ENCODE measurements around the gene BTNL3. TPM values are rescaled to one million over a fixed set of nuclear protein-coding genes. Genes with fewer than 3 reads are reported as not detected.

BTNL3 gene
- polyA plus RNA-seq, 1 of the 3 experiments (the other 2 are of a cell fraction): not detected

GRCh38 chr5:181044093-181044599 lies 55.5 kb downstream of the BTNL3 start:
- Histone ChIP-seq H3K9ac (no peak overlapping the region), H3K36me3 (replicated peaks in 1 of 2; ENCODE audit: control insufficient read depth in 1 of 2, insufficient read depth in 2 of 2, low read length in 1 of 2) (no peaks in the 10 kb centered on the region), H3K4me1 (ENCODE audit: control insufficient read depth in 1 of 2, insufficient read depth in 2 of 2, low read depth in 1 of 2, low read length in 1 of 2) (no peaks in the 10 kb centered on the region), H3K79me2 (ENCODE audit: insufficient read depth) (no peaks in the 10 kb centered on the region), H3K4me2 (no peak overlapping the region), H3K9me3 (no peaks in the 10 kb centered on the region), H3K27me3 (ENCODE audit: insufficient read depth) (peaks cover 53% of the 10 kb centered on the region), H4K20me1 (ENCODE audit: insufficient read depth) (no peaks in the 10 kb centered on the region), H2AFZ (ENCODE audit: low read depth) (no peak overlapping the region), H3K9me2 (no peaks in the 10 kb centered on the region), H3F3A (replicated peaks; ENCODE audit: insufficient read depth) (no peaks in the 10 kb centered on the region), H3K27ac (ENCODE audit: low read depth in 2 of 2, low read length in 1 of 2) (no peak overlapping the region), H3K4me3 (ENCODE audit: low read depth in 2 of 2, low read length in 1 of 2) (no peak overlapping the region)
- WGBS (ENCODE audit: low lambda C conversion rate): 4% methylated on average over 10 of the region's 10 CpGs
- POLR2A ChIA-PET: no interaction called here
- no peak for DNase-seq
- CTCF ChIA-PET: no interaction called here
- TF ChIP-seq CHD2 (IDR thresholded peaks at IDR 0.05; ENCODE audit: low read length, partially characterized antibody) (no peak), TCF12 (IDR thresholded peaks at IDR 0.05) (no peak), MAX (IDR thresholded peaks at IDR 0.05; ENCODE audit: low read depth) (no peak), CTCF (IDR thresholded peaks at IDR 0.05) (no peak), SIN3A (IDR thresholded peaks at IDR 0.05; ENCODE audit: borderline replicate concordance, low read depth, low read length) (no peak), NRF1 (IDR thresholded peaks at IDR 0.05; ENCODE audit: low read depth, low read length) (no peak), RCOR1 (IDR thresholded peaks at IDR 0.05; ENCODE audit: low read length) (no peak), SMC3 (IDR thresholded peaks at IDR 0.05; ENCODE audit: low read depth, low read length) (no peak), REST (IDR thresholded peaks at IDR 0.05; ENCODE audit: low read depth, low read length) (no peak), JUND (IDR thresholded peaks at IDR 0.05) (no peak), FOXJ3 (CRISPR knock-in tag; IDR thresholded peaks at IDR 0.05) (no peak), YY1 (IDR thresholded peaks at IDR 0.05; ENCODE audit: low read depth) (no peak), RAD21 (IDR thresholded peaks at IDR 0.05; ENCODE audit: low read length) (no peak), MXI1 (IDR thresholded peaks at IDR 0.05; ENCODE audit: low read depth, low read length) (no peak), GABPA (IDR thresholded peaks at IDR 0.05; ENCODE audit: low read depth) (no peak), EP300 (IDR thresholded peaks at IDR 0.05; ENCODE audit: borderline replicate concordance in 1 of 2, low read depth in 1 of 2, low read length in 1 of 2) (no peak), GATA2 (CRISPR knock-in tag; IDR thresholded peaks at IDR 0.05) (no peak), TEAD4 (IDR thresholded peaks at IDR 0.05; ENCODE audit: borderline replicate concordance, insufficient read depth) (no peak)
